Stimulated activated CD4-positive, alpha-beta T cell treated with anti-CD3 and anti-CD28 coated beads, TNF-alpha, amount 100 ng/mL, for 4 hours (primary cell): Measurements from ENCODE around the gene SMIM22.
A peak's percentile ranks its signal among the peaks of the same experiment; 100 is the strongest.

Experiments
- DNase-seq, 3 experiments: peaks; one replicate each; pipeline ENCODE4 v3.0.0-alpha.2; 2020; ENCODE audit warnings: low read depth in 3 of 3

The SMIM22 gene

GRCh38 chr16:4795181-4795827 lies at the start of gene SMIM22:
SMIM22 (plus strand) TSS chr16:4795369; CDS start chr16:4795735, 366 bp downstream.
- no peak for DNase-seq

GRCh38 chr16:4746215-4746614 lies 49.0 kb upstream of the SMIM22 start:
- DNase-seq, result no peak

GRCh38 chr16:4746991-4747574 lies 48.1 kb upstream of the SMIM22 start:
- DNase-seq, result no peak

- DNase-seq, result no peak
Measured at GRCh38 chr16:4747906-4748681, 47.1 kb upstream of the SMIM22 start.

- no peak for DNase-seq
Measured at GRCh38 chr16:4748682-4749411, 46.3 kb upstream of the SMIM22 start.

- no peak for DNase-seq
Measured at GRCh38 chr16:4749700-4750257, 45.4 kb upstream of the SMIM22 start.

GRCh38 chr16:4750896-4751295 lies 44.3 kb upstream of the SMIM22 start:
- no peak for DNase-seq

GRCh38 chr16:4752351-4753100 lies 42.6 kb upstream of the SMIM22 start:
- DNase-seq, result no peak

GRCh38 chr16:4753227-4753626 lies 41.9 kb upstream of the SMIM22 start:
- DNase-seq, result no peak

GRCh38 chr16:4754865-4755264 lies 40.3 kb upstream of the SMIM22 start:
- DNase-seq, result no peak

GRCh38 chr16:4755687-4756086 lies 39.5 kb upstream of the SMIM22 start:
- no peak for DNase-seq

- no peak for DNase-seq
Measured at GRCh38 chr16:4760221-4760910, 34.8 kb upstream of the SMIM22 start.

GRCh38 chr16:4762205-4762604 lies 33.0 kb upstream of the SMIM22 start:
- no peak for DNase-seq

GRCh38 chr16:4763791-4764190 lies 31.4 kb upstream of the SMIM22 start:
- DNase-seq, result no peak

- no peak for DNase-seq
Measured at GRCh38 chr16:4765511-4766474, 29.4 kb upstream of the SMIM22 start.

- DNase-seq, result peak; percentile 95 to 99 (median 96)
Measured at GRCh38 chr16:4766875-4767628, 28.1 kb upstream of the SMIM22 start, which contains the start of gene ZNF500. ZNF500 (minus strand) TSS chr16:4767162; CDS start chr16:4765978, 1,184 bp downstream.

- DNase-seq, result no peak
Measured at GRCh38 chr16:4767872-4768548, 27.2 kb upstream of the SMIM22 start.
